ENCODE data around the gene TEX22. TPM values are rescaled to one million over a fixed set of nuclear protein-coding genes. Genes with fewer than 3 reads are reported as not detected.

The TEX22 gene
- polyA plus RNA-seq, 3 donors: 0.93 to 1.3 (median 1.0) TPM

DNA sequence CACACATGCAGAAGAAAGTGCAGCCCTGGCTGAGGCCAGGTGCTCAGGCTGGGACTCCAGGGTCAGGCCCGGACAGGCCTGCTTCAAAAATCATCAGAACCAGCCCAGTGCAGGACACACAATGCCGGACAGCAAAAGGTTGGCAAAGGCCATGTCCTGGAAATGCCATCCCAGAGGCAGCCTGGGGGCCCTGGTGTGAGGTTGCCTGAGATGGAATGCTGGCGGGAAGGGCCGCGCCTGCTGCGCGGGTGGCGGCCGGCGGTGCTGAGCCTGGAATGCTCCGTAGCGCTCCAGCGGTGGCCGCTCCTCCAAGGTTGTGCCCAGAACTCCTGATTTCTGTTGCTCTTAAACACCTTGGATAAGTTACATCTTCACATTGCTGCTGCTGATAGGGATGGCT, 54.6 kb downstream of the TEX22 start:
- DNase-seq (ENCODE audit: low read depth in 3 of 3, low spot score in 2 of 3): no peak

DNA sequence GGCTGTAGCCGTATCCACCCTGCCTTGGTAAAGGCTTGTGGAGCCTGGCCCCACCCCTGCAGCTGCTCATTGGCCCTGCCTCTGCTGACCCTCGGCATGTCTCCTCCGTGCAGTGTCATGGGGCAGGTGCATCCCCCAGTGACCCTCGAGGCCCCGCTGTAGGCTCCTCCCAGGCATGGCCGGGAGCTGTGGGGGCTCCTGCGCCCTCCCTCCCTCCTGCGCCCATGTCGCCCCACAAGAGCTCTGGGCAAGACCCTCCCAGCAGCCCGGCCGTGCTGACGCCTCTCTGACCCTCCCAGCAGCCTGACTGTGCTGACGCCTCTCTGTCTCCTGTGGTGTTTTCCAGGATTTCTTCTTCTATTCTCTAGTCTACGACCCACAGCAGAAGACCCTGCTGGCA, 55.5 kb downstream of the TEX22 start:
- DNase-seq (ENCODE audit: low read depth in 3 of 3, low spot score in 2 of 3): no peak

DNA sequence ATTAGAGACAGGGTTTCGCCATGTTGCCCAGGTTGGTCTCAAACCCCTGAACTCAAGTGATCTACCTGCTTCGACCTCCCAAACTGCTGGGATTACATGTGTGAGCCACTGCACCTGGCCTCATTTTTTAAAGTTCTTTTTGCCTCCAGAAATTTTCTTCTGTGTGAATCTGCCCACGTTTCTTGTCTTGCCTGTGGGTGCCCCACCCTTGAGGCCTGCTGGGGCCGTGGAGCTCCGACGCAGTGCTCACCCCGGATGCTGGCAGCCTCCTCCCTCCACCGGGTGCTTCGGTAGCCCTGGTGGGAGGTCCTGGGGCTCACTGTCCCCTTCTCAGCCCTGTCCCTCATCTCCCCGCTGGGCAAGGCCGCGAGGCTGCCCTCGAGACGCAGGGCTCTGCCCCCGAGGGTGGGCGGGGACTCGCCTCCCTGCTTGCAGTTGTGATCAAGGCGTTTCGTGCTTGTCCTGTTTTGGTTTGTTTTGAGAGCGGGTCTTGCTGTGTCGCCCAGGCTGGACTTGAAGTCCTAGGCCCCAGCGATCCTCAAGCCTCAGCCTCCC, 56.8 kb downstream of the TEX22 start:
- DNase-seq (ENCODE audit: low read depth in 3 of 3, low spot score in 2 of 3): no peak

DNA sequence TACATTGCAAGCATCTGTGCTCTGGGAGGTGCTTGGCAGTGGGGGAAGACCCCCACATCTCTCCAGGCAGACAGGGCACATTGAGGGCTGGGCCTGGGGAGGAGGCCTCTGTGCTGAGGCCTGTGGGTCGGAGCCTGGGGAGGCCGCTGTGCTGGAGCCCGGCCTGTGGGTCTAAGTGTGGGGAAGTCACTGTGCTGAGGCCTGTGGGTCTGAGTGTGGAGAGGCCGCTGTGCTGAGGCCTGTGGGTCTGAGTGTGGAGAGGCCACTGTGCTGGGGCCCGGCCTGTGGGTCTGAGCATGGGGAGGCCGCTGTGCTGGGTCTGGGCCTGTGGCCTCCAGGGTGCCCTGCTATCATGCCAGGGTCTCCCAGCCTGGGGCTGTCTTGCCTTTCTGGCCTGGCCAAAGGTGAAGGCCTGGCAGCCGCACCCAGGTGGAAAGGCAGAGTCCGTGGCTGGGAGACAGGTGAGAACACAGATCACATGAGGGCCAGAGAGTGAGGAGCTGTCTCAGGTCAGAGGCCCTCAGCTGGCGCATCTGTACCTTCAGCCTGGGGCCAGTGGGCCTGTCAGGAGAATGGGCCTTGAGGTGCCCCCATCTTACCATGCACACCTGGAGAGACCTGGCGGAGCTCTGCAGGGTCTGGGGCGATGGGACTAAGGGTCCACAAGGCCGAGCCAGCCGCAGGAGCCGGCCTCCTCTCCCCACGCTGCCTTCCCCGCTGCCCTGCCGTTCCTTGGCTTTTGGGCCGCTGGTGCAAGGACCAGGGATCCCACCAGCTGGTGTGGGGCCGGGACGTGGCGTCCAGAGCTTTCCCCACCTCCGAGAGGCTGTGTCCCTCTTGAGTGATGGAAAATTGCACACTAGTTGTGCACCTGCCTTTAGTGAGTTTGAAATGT, 57.7 kb downstream of the TEX22 start:
- DNase-seq (ENCODE audit: low read depth in 3 of 3, low spot score in 2 of 3): no peak

DNA sequence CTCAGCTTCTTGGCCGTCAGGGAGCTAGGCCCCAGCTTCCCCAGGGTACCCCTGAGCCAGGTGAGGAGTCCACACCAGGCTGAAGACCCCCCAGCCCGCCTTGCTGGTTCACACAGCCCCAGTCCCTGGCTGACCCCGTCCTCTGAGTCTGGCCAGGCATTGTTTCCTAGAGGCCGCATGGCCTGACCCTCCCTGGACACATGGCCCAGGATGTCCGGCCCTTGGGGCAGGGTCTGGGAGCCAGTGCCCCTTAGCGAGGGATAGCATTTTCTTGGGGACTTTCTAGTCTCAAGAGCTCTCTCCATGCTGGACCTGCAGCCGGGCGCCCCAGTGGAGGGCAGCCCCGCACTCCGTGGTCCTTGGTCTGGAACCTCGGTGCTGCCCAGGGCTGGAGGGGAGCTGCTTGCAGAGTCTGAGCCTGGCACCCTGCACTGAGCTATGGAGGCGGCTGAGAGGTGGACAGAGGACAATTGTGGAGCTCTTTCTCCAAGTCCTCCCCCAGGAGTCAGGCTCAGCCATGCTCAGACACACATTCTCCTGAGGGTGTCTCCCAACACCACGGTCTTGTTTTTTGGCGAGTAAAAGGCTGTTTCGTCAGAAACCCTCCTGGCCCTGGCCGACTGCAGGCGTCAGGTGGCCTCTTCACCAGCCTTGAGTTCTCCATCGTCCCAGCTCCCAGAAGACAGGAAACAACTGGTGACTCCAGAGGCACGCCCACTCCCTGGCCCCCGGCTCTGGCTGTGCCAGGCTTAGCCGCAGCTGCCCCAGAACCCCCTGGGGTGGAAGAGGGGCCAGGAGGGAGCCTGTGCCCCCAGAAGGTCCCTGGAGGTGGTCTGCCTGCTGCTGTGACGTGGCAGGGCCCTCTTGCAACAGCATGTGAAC, 58.6 kb downstream of the TEX22 start:
- no peak for DNase-seq (ENCODE audit: low read depth in 3 of 3, low spot score in 2 of 3)

DNA sequence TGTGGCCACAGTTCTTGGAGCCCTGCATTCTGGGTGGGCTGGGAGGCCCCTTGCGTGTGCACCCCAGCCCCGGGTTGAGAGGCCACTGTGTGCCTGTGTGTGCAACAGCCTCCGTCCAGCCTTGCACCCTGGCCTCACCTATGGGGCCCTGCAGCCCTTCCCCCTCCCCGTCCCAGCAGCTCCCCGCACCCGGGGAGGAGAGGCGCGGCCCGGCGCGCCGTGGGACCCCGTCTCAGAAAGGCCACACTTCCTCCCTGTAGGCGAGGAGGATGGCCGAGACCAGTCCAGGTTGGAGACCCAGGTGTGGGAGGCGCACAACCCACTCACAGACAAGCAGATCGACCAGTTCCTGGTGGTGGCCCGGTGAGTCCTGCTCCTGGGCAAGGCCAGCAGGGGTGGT, 59.7 kb downstream of the TEX22 start:
- no peak for DNase-seq (ENCODE audit: low read depth in 3 of 3, low spot score in 2 of 3)

DNA sequence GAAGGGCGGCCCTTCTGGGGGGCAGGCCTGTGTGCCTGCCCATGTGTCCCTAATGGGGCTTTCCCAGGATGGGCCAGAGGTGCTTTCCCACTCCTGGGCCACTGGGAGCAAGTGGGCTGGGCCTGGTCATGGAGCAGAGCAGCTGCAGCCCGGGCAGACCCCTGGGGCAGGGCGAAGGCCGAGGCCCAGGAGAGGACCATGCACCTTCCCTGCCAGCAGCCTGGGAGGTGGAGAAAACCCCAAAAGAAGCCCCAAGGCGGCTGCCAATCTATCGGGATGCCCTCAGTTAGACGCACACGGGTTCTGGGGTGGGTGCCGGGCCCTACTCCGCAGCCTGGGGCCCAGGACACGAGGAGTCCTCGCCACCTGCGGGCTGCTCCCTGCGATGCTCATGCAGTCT, 60.2 kb downstream of the TEX22 start:
- no peak for DNase-seq (ENCODE audit: low read depth in 3 of 3, low spot score in 2 of 3)

DNA sequence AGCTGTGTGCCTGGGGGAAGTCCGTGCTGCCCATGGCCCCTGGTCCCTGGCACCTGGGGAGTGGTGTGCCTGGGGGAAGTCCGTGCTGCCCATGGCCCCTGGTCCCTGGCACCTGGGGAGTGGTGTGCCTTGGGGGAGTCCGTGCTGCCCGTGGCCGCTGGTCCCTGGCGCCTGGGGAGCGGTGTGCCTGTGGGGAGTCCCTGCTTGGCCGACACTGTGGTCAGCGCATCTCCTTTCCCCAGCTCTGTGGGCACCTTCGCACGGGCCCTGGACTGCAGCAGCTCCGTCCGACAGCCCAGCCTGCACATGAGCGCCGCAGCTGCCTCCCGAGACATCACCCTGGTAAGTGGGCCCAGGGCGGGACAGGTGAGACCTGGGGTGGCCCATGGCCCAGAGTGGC, 61.8 kb downstream of the TEX22 start:
- DNase-seq (ENCODE audit: low read depth in 3 of 3, low spot score in 2 of 3): no peak

DNA sequence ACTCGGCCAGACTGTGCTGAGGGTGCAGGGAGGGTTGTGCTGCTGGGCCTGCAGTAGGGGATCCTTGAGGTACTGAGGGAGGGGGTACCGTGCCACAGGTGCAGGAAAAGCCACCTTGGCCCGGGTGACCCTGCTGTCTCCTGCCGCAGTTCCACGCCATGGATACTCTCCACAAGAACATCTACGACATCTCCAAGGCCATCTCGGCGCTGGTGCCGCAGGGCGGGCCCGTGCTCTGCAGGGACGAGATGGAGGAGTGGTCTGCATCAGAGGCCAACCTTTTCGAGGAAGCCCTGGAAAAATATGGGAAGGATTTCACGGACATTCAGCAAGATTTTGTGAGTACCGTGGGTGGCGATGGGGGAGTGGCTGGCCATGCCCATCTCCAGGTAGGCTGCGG, 62.3 kb downstream of the TEX22 start:
- DNase-seq (ENCODE audit: low read depth in 3 of 3, low spot score in 2 of 3): no peak

DNA sequence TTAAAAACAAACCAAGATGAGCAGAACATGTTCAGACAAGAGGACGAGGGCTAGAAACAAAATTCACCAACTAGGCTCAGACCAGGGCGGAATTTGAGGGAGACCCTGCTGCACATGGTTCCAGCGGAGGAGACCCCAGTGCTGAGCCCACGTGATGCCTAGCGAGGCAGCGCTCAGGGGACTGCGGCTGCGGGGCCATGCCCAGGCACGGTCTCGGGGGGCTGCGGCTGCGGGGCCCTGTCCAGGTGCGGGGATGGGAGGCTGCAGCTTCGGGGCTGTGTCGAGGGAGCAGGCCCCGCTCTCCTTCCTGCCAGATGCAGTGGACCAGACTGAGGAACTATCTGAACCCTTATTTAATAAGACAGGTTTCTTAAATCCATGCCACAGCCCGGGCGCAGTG, 63.6 kb downstream of the TEX22 start:
- no peak for DNase-seq (ENCODE audit: low read depth in 3 of 3, low spot score in 2 of 3)

Other genes starting within 250 kb of the TEX22 start
- 1 to 10 TPM; 6.6 to 8.0 (median 7.1) TPM for gene JAG2, start 229.8 kb upstream of the TEX22 start, polyA plus RNA-seq (ENCODE audit: insufficient read length in 3 of 3)
- gene NUDT14, start 217.2 kb upstream of the TEX22 start, polyA plus RNA-seq (ENCODE audit: insufficient read length in 3 of 3): 10 to 100 TPM; 19.2 to 26.0 (median 21.0) TPM
- 10 to 100 TPM; 30.8 to 38.3 (median 36.5) TPM for gene BTBD6, start 150.0 kb upstream of the TEX22 start, polyA plus RNA-seq (ENCODE audit: insufficient read length in 3 of 3)
- gene BRF1, start 97.5 kb upstream of the TEX22 start, polyA plus RNA-seq (ENCODE audit: insufficient read length in 3 of 3): 10 to 100 TPM; 28.0 to 30.7 (median 30.5) TPM
- gene PACS2, start 83.8 kb upstream of the TEX22 start, polyA plus RNA-seq (ENCODE audit: insufficient read length in 3 of 3): 10 to 100 TPM; 52.7 to 54.5 (median 53.1) TPM
- gene MTA1, start 21.3 kb downstream of the TEX22 start, polyA plus RNA-seq (ENCODE audit: insufficient read length in 3 of 3): 10 to 100 TPM; 69.0 to 83.7 (median 74.5) TPM
- 100 to 1,000 TPM in 2 of 3 donors, 10 to 100 TPM in 1; 91.5 to 120 (median 109) TPM for gene CRIP2, start 76.3 kb downstream of the TEX22 start, polyA plus RNA-seq (ENCODE audit: insufficient read length in 3 of 3)
- gene CRIP1, start 88.3 kb downstream of the TEX22 start, polyA plus RNA-seq (ENCODE audit: insufficient read length in 3 of 3): 10 to 100 TPM; 24.1 to 32.5 (median 28.8) TPM
- gene TEDC1, start 92.7 kb downstream of the TEX22 start, polyA plus RNA-seq (ENCODE audit: insufficient read length in 3 of 3): 1 to 10 TPM; 3.8 to 6.3 (median 4.7) TPM
- 1 to 10 TPM; 1.8 to 3.3 (median 2.5) TPM for gene TMEM121, start 128.0 kb downstream of the TEX22 start, polyA plus RNA-seq (ENCODE audit: insufficient read length in 3 of 3)